DOHH2 (cell line): Measurements from ENCODE around the gene SPOCK1.

Source experiments
- H3F3A ChIP-seq: fragments of 200-600 bp; sonication (generic), shearing (Covaris generic); 2 replicates; pipeline ENCODE4 v1.6.0; 2016; ENCODE audit warnings: antibody characterized with exemption, mild to moderate bottlenecking; ENCODE audit not compliant: control insufficient read depth, insufficient read depth
- H3K27ac ChIP-seq: fragments of 200-600 bp; sonication (generic); 2 replicates; pipeline ENCODE4 v1.5.1; 2014; ENCODE audit warnings: low read depth, mild to moderate bottlenecking, low read length, moderate library complexity
- H3K27me3 ChIP-seq: fragments of 200-600 bp; sonication (generic); 2 replicates; pipeline ENCODE4 v1.6.1; 2014; ENCODE audit warnings: mild to moderate bottlenecking, low read length, mixed read lengths; ENCODE audit not compliant: control insufficient read depth
- H3K36me3 ChIP-seq: fragments of 200-600 bp; sonication (generic); 2 replicates; pipeline ENCODE4 v1.6.1; 2014; ENCODE audit warnings: mild to moderate bottlenecking, low read length, moderate library complexity, mixed read lengths; ENCODE audit not compliant: control insufficient read depth
- H3K4me1 ChIP-seq: fragments of 200-600 bp; sonication (generic); 2 replicates; pipeline ENCODE4 v1.6.1; 2014; ENCODE audit warnings: mild to moderate bottlenecking, low read length, mixed read lengths; ENCODE audit not compliant: control insufficient read depth
- H3K4me2 ChIP-seq: fragments of 200-600 bp; sonication (generic); 2 replicates; pipeline ENCODE4 v1.6.0; 2014; ENCODE audit warnings: mild to moderate bottlenecking, low read length, moderate library complexity
- H3K4me3 ChIP-seq: fragments of 200-600 bp; sonication (generic); 2 replicates; pipeline ENCODE4 v1.5.1; 2014; ENCODE audit warnings: mild to moderate bottlenecking, low read length, mixed read lengths
- H3K79me2 ChIP-seq: fragments of 200-600 bp; sonication (generic); 2 replicates; pipeline ENCODE4 v1.6.1; 2014; ENCODE audit warnings: mild to moderate bottlenecking, low read length, mixed read lengths; ENCODE audit not compliant: control insufficient read depth
- H3K9me2 ChIP-seq: fragments of 200-600 bp; sonication (generic); replicated peaks from 2 replicates; pipeline ENCODE4 v1.6.1; 2014; ENCODE audit warnings: mild to moderate bottlenecking, low read length, mixed read lengths; ENCODE audit not compliant: control insufficient read depth
- H3K9me3 ChIP-seq: fragments of 200-600 bp; sonication (generic); 2 replicates; pipeline ENCODE4 v1.6.1; 2014; ENCODE audit warnings: antibody characterized with exemption, low read length, mixed read lengths; ENCODE audit not compliant: control insufficient read depth, insufficient read depth
- H4K20me1 ChIP-seq: fragments of 200-600 bp; sonication (generic); 2 replicates; pipeline ENCODE4 v1.6.0; 2014; ENCODE audit warnings: low read depth, mild to moderate bottlenecking, antibody characterized with exemption, low read length, moderate library complexity; ENCODE audit not compliant: control insufficient read depth, insufficient read depth
- EZH2phosphoT487 ChIP-seq: fragments of 200-600 bp; sonication (generic); IDR thresholded peaks from 2 replicates; pipeline ENCODE4 v1.6.1; 2017; ENCODE audit warnings: borderline replicate concordance, mild to moderate bottlenecking, antibody characterized with exemption, low read length, moderate library complexity, mixed read lengths
- TF ChIP-seq, protein P1 (sequence below): fragments of 200-600 bp; sonication (generic); IDR thresholded peaks from one replicate; pipeline ENCODE4 v1.5.1; 2014; ENCODE audit warnings: antibody characterized with exemption, mild to moderate bottlenecking, low read depth, low read length; ENCODE audit not compliant: poor library complexity, severe bottlenecking

Gene SPOCK1

GRCh38 chr5:137240285-137240684 lies 258.8 kb downstream of the SPOCK1 start:
- Histone ChIP-seq H3K27ac (no peak overlapping the region), H3K9me3 (no peaks in the 10 kb centered on the region), H3K4me3 (no peak overlapping the region), H3K4me1 (no peaks in the 10 kb centered on the region), H3K27me3 (no peaks in the 10 kb centered on the region; the same call in 1 of the 2 replicates), H3K36me3 (no peaks in the 10 kb centered on the region), H3F3A (no peaks in the 10 kb centered on the region), H4K20me1 (no peaks in the 10 kb centered on the region), H3K9me2 (no peaks in the 10 kb centered on the region), H3K79me2 (no peaks in the 10 kb centered on the region), H3K4me2 (no peak overlapping the region)
- TF ChIP-seq EZH2phosphoT487, result no peak
- TF ChIP-seq, protein P1, sequence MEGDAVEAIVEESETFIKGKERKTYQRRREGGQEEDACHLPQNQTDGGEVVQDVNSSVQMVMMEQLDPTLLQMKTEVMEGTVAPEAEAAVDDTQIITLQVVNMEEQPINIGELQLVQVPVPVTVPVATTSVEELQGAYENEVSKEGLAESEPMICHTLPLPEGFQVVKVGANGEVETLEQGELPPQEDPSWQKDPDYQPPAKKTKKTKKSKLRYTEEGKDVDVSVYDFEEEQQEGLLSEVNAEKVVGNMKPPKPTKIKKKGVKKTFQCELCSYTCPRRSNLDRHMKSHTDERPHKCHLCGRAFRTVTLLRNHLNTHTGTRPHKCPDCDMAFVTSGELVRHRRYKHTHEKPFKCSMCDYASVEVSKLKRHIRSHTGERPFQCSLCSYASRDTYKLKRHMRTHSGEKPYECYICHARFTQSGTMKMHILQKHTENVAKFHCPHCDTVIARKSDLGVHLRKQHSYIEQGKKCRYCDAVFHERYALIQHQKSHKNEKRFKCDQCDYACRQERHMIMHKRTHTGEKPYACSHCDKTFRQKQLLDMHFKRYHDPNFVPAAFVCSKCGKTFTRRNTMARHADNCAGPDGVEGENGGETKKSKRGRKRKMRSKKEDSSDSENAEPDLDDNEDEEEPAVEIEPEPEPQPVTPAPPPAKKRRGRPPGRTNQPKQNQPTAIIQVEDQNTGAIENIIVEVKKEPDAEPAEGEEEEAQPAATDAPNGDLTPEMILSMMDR, result no peak

DNA sequence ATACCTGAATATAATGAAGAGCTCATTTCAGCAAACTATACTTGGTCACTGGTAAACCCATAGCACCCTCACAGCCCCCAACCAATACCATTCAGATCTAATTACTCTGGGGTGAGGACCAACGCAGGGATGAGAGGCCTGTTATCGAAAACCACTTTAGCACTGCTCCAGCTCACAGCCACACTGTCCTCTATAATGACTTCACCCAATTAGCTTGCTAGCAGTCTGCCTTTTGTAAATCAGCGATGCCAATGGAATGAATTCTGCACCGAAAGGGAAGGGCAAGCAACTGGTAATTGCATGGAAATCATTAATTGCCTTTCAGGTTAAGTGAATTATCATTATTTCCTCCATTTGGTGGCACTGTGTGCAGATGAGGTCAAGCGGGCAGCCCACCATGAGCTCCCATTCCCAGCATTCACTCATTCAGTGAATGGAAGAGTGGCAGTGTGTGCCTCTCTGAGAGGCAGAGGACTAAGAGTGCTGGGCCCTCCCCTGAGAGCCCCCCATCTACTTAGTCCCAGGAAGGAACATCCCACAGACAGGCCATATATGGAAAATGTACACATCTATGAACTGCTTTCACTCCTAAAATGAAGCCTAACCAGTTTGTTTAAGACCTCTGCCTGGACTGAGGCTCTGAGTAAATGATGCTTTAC lies 262.1 kb downstream of the SPOCK1 start:
- Histone ChIP-seq H3F3A (no peaks in the 10 kb centered on the region), H3K27me3 (no peaks in the 10 kb centered on the region; the same call in 1 of the 2 replicates), H3K4me1 (no peaks in the 10 kb centered on the region), H3K27ac (no peak overlapping the region), H3K4me3 (no peak overlapping the region), H4K20me1 (no peaks in the 10 kb centered on the region), H3K79me2 (no peaks in the 10 kb centered on the region), H3K9me2 (no peaks in the 10 kb centered on the region), H3K9me3 (no peaks in the 10 kb centered on the region), H3K36me3 (no peaks in the 10 kb centered on the region), H3K4me2 (no peak overlapping the region)
- TF ChIP-seq, protein P1, result no peak
- TF ChIP-seq EZH2phosphoT487, result no peak

- Histone ChIP-seq H3K4me1 (no peaks in the 10 kb centered on the region), H3K79me2 (no peaks in the 10 kb centered on the region), H4K20me1 (no peaks in the 10 kb centered on the region), H3K4me2 (no peak overlapping the region), H3K27ac (no peak overlapping the region), H3K4me3 (no peak overlapping the region), H3F3A (no peaks in the 10 kb centered on the region), H3K36me3 (no peaks in the 10 kb centered on the region), H3K9me3 (no peaks in the 10 kb centered on the region), H3K27me3 (no peaks in the 10 kb centered on the region; the same call in 1 of the 2 replicates), H3K9me2 (no peaks in the 10 kb centered on the region)
- no peak for TF ChIP-seq EZH2phosphoT487
- TF ChIP-seq, protein P1, result no peak
Measured at GRCh38 chr5:137236252-137236651, 262.9 kb downstream of the SPOCK1 start.
